Chondrocyte (in vitro differentiated cells): Measurements from ENCODE around the gene RHOB. TPM values are rescaled to one million over a fixed set of nuclear protein-coding genes. Genes with fewer than 3 reads are reported as not detected.
A peak's percentile ranks its signal among the peaks of the same experiment; 100 is the strongest.

Experiments
- DNase-seq: peaks from one replicate; pipeline ENCODE4 v3.0.0; 2021; ENCODE audit warnings: mixed read lengths, low spot score
- H3K27ac Mint-ChIP-seq: one replicate; pipeline ENCODE4 v1.8.0; 2021; ENCODE audit warnings: mild to moderate bottlenecking, moderate library complexity, mixed read lengths; ENCODE audit not compliant: unreplicated experiment
- H3K27me3 Mint-ChIP-seq: 2 replicates; pipeline ENCODE4 v1.8.0; 2021; ENCODE audit warnings: low read depth, mixed read lengths
- H3K36me3 Mint-ChIP-seq: 2 replicates; pipeline ENCODE4 v1.8.0; 2021; ENCODE audit warnings: low read depth, mixed read lengths
- H3K4me1 Mint-ChIP-seq: 2 replicates; pipeline ENCODE4 v1.8.0; 2021; ENCODE audit warnings: low read depth, mild to moderate bottlenecking, mixed read lengths
- H3K4me3 Mint-ChIP-seq: one replicate; pipeline ENCODE4 v1.8.0; 2021; ENCODE audit warnings: mild to moderate bottlenecking, moderate library complexity, mixed read lengths; ENCODE audit not compliant: unreplicated experiment
- H3K9me3 Mint-ChIP-seq: 2 replicates; pipeline ENCODE4 v1.8.0; 2021; ENCODE audit warnings: low read depth, mixed read lengths
- CTCF ChIP-seq: fragments of 200-600 bp; sonication (generic); IDR thresholded peaks from 2 replicates; pipeline ENCODE4 v1.5.0; 2021; ENCODE audit warnings: antibody characterized with exemption, mild to moderate bottlenecking, moderate library complexity
- long read RNA-seq: library from polyadenylated mRNA; stranded (forward); transcript quantifications from one replicate; pipeline ENCODE4 v2.0.0, GENCODE V29; 2021
- total RNA-seq: library from RNA; stranded (reverse); gene quantifications from 3 replicates; pipeline ENCODE4 v1.2.1, GENCODE V29; 2021

Gene RHOB
- 191 to 254 TPM (median 195 TPM) in 3 replicates for total RNA-seq
- long read RNA-seq, transcript RHOB-201 (1 exons, 2,372 nt), result major isoform, 68 of 68 reads
- long read RNA-seq, partial matches to known transcripts, result 0 of 68 reads
- long read RNA-seq, other reads (novel, unspliced or antisense), result 0 of 68 reads

GRCh38 chr2:20446917-20447436 lies at the start of gene RHOB:
Gene RHOB (plus strand): TSS chr2:20447074. CDS start chr2:20447466, 392 bp downstream.
- H3K27me3 Mint-ChIP-seq, result no peaks in the 10 kb centered on the region
- peak within 1 kb of the TSS; percentile 87 for H3K4me3 Mint-ChIP-seq
- peak; percentile 98 for DNase-seq
- TF ChIP-seq CTCF, result no peak
- H3K36me3 Mint-ChIP-seq, result peaks cover 19% of the 10 kb centered on the region
- peaks cover 55% of the 10 kb centered on the region for H3K4me1 Mint-ChIP-seq
- no peaks in the 10 kb centered on the region for H3K9me3 Mint-ChIP-seq
- H3K27ac Mint-ChIP-seq, result peak within 1 kb of the TSS; percentile 95

DNA sequence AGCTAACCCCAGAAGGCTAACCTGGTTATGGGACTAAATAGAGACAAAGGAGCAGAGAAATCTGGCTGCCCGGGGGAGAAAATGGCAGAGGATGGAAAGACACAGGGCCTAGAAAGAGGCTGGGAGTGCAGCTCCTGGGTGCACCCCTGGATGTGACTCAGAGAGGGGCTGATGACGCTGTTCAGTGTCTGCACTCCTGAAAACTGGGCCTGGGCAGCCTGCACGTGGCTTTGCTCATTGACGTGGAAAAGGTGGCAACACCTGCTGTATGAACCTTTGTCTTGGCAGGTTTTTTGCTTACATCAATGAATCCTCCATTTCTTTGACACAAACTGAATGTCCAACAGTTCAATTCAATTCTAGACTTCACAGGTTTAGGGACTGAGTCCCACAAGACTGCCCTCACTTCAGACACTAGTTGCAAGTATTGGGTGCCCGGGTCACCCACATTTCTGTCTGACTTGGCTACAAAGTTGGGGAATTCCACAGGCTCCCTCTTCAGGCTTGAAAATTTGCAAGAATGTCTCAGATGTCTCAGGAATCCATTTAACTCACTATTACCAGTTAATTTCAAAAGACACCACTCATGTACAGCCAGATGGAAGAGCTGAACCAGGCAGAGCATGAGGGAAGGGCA lies 48.9 kb upstream of the RHOB start:
- no peak for TF ChIP-seq CTCF
- no peak overlapping the region for H3K4me3 Mint-ChIP-seq
- H3K27me3 Mint-ChIP-seq, result peaks cover 7% of the 10 kb centered on the region
- DNase-seq, result no peak
- no peak overlapping the region for H3K27ac Mint-ChIP-seq
- no peaks in the 10 kb centered on the region for H3K9me3 Mint-ChIP-seq
- H3K36me3 Mint-ChIP-seq, result no peaks in the 10 kb centered on the region
- peaks cover 4% of the 10 kb centered on the region for H3K4me1 Mint-ChIP-seq

DNA sequence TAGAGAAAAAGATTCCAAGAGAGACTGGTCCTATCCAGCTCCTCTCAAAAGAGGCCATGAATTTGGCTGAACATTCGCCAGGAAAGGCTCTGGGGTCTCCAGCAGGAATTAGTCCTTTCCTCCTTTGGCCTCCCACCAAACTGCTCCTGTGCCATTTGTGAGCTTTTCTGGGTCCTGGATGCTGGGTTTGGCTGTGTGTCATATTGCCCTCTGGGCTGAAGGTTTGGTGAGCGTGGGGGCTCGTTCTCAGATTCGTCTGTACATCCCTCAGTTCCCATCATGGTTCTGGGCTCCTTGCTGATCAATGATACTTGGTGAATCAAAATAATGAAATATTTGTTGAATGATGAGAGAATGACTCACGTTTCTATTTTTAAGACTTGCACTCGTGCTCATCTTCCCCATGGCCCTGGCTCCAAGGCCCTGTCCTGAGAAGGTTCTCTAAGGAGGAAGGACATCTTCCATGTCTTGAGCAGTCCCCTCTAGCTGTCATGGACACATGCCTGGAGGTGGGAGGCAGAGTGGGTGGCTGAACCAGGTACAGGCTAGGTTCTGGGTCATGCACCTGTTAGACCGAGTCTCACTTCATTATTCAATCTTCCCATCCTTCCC lies 47.8 kb upstream of the RHOB start:
- TF ChIP-seq CTCF, result no peak
- H3K4me1 Mint-ChIP-seq, result peaks cover 4% of the 10 kb centered on the region
- no peaks in the 10 kb centered on the region for H3K9me3 Mint-ChIP-seq
- H3K36me3 Mint-ChIP-seq, result no peaks in the 10 kb centered on the region
- no peak overlapping the region for H3K27ac Mint-ChIP-seq
- no peak for DNase-seq
- H3K4me3 Mint-ChIP-seq, result no peak overlapping the region
- peaks cover 7% of the 10 kb centered on the region for H3K27me3 Mint-ChIP-seq

DNA sequence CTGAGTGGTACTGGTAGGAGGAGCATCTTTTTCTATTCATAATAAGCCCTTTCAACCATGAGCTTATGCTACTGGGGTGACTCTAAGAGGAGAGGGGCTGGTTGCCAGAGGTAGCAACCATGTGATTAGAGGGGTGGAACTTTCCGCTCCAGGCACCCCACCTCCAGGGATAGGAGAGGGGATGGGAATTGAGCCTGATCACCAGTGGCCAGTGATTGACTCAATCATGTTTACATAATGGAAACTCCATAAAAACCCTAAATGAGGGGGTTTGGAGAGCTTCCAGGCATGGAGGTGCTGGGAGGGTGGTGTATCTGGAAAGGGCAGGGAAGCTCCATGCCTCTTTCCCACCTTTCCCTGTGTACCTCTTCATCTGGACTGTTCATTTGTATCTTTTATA lies 46.6 kb upstream of the RHOB start:
- Mint-ChIP-seq H3K27me3 (peaks cover 7% of the 10 kb centered on the region), H3K9me3 (no peaks in the 10 kb centered on the region), H3K4me1 (peaks cover 4% of the 10 kb centered on the region), H3K4me3 (no peak overlapping the region), H3K36me3 (no peaks in the 10 kb centered on the region), H3K27ac (no peak overlapping the region)
- no peak for DNase-seq
- TF ChIP-seq CTCF, result no peak

DNA sequence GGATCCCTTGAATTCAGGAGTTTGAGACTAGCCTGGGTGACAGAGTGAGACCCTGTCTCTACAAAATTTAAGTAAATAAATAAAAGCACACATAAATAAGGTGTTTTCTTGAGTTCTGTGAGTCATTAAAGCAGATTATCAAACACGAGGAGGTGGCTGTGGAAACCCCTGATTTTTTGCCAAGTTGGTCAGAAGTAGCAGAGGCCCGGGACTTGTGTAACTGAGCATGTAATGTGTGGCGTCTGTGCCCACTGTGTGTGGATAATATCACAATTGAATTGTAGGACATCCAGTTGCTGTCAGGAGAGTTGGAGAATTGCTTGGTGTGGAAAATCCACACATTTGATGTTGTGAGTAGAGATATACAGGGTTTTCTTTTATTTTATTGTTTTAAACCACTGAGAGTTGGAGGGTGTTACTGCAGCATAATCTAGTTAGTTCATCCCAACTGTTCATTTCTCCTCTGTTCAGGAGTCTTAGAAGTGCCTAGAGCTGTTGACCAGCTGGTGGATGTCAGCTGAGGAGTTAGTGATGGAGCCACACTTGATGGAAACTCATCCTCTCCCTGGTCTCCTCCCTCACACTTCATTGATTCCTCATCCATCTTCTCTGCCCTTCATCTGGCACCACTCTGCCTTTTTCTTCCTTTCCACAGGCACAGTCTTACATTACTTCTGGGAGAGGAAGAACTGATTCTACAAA lies 45.9 kb upstream of the RHOB start:
- Mint-ChIP-seq H3K27me3 (peaks cover 6% of the 10 kb centered on the region), H3K36me3 (no peaks in the 10 kb centered on the region), H3K9me3 (no peaks in the 10 kb centered on the region), H3K4me3 (no peak overlapping the region), H3K4me1 (peaks cover 4% of the 10 kb centered on the region), H3K27ac (no peak overlapping the region)
- DNase-seq, result no peak
- TF ChIP-seq CTCF, result no peak
